ENCODE results near the gene WWP2.

WWP2 gene

DNA sequence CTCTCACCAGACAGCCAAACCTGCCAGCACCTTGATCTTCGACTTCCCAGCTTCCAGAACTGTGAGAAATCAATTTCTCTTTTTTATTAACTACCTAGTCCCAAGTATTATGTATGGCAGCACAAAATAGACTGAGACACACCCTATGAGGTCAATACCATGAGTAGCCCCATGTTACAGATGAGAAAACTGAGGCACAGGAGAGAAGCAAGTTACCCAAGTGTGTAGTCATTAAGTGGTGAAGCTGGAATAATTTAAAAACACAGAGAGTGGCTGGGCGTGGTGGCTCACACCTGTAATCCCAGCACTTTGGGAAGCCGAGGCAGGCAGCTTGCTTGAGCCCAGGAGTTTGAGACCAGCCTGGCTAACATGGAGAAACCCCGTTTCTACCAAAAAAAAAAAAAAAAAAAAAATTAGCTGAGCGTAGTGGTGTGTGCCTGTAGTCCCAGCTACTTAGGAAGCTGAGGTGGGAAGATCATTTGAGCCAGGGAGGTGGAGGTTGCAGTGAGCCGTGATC is 40.6 kb upstream of the WWP2 start:
- Mint-ChIP-seq H3K27me3 (ENCODE audit: low read depth) (no peaks in the 10 kb centered on the region), H3K9me3 (no peaks in the 10 kb centered on the region), H3K4me3 (no peak overlapping the region), H3K27ac (no peak overlapping the region), H3K36me3 (ENCODE audit: low read depth) (peaks cover 25% of the 10 kb centered on the region), H3K4me1 (peaks cover 17% of the 10 kb centered on the region)
- TF ChIP-seq, protein P1, sequence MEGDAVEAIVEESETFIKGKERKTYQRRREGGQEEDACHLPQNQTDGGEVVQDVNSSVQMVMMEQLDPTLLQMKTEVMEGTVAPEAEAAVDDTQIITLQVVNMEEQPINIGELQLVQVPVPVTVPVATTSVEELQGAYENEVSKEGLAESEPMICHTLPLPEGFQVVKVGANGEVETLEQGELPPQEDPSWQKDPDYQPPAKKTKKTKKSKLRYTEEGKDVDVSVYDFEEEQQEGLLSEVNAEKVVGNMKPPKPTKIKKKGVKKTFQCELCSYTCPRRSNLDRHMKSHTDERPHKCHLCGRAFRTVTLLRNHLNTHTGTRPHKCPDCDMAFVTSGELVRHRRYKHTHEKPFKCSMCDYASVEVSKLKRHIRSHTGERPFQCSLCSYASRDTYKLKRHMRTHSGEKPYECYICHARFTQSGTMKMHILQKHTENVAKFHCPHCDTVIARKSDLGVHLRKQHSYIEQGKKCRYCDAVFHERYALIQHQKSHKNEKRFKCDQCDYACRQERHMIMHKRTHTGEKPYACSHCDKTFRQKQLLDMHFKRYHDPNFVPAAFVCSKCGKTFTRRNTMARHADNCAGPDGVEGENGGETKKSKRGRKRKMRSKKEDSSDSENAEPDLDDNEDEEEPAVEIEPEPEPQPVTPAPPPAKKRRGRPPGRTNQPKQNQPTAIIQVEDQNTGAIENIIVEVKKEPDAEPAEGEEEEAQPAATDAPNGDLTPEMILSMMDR (IDR thresholded peaks at IDR 0.05; ENCODE audit: unreplicated experiment in 3 of 3): no peak

DNA sequence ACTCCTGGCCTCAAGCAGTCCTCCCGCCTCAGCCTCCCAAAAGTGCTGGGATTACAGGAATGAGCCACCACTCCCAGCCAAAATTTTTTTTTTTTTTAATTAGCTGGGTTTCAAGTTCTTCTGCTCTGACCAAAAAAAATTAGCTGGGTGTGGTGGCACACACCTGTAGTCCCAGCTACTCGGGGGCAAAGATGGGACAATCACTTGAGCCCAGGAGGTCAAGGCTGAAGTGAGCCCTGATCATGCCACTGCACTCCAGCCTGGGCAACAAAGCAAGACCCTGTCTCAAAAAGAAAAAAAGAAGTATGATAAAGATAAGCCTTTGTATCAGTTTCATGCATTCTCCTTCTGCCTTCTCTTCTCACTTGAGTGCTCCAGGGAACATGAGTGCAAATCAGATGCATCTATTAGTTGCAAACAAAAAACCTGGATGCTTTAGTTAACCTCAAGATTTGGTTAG is 37.7 kb upstream of the WWP2 start:
- Mint-ChIP-seq H3K36me3 (ENCODE audit: low read depth) (peaks cover 4% of the 10 kb centered on the region), H3K27ac (peak overlapping the region; percentile 61 to 90 (median 78)), H3K9me3 (no peaks in the 10 kb centered on the region), H3K27me3 (ENCODE audit: low read depth) (no peaks in the 10 kb centered on the region), H3K4me3 (peak overlapping the region in 2 of 3 experiments; percentile 88 to 93), H3K4me1 (peaks cover 24% of the 10 kb centered on the region)
- TF ChIP-seq, protein P1 (IDR thresholded peaks at IDR 0.05; ENCODE audit: unreplicated experiment in 3 of 3): no peak

DNA sequence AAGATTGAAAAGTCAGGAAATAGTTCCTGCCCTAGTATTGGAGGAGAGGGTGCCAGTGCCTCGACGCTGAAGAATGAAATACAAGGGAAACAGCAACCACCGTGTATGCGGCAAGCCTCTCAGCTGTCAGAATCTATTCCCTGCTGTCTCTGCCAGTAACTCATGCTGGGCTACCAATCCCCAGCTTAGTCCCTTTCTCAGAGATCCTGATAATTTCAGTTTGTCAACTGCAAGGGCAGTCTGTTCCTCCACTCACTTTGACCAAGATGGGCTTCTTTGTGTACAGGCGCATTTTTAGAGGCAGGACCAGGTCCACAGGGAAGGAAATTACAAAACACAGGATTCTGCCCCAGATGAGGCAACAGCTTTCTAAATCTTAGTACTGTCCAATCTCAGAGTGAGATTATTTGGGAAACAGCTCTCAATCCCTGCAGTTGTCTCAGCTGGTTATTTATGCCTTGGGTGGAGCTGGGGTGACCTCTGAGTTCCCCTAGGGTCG is 37.1 kb upstream of the WWP2 start:
- Mint-ChIP-seq H3K27me3 (ENCODE audit: low read depth) (no peaks in the 10 kb centered on the region), H3K27ac (peak overlapping the region; percentile 61 to 90 (median 78)), H3K9me3 (no peaks in the 10 kb centered on the region), H3K36me3 (ENCODE audit: low read depth) (peaks cover 4% of the 10 kb centered on the region), H3K4me1 (peaks cover 24% of the 10 kb centered on the region), H3K4me3 (peak overlapping the region; percentile 88 to 93 (median 88))
- TF ChIP-seq, protein P1 (IDR thresholded peaks at IDR 0.05; ENCODE audit: unreplicated experiment in 3 of 3): no peak

DNA sequence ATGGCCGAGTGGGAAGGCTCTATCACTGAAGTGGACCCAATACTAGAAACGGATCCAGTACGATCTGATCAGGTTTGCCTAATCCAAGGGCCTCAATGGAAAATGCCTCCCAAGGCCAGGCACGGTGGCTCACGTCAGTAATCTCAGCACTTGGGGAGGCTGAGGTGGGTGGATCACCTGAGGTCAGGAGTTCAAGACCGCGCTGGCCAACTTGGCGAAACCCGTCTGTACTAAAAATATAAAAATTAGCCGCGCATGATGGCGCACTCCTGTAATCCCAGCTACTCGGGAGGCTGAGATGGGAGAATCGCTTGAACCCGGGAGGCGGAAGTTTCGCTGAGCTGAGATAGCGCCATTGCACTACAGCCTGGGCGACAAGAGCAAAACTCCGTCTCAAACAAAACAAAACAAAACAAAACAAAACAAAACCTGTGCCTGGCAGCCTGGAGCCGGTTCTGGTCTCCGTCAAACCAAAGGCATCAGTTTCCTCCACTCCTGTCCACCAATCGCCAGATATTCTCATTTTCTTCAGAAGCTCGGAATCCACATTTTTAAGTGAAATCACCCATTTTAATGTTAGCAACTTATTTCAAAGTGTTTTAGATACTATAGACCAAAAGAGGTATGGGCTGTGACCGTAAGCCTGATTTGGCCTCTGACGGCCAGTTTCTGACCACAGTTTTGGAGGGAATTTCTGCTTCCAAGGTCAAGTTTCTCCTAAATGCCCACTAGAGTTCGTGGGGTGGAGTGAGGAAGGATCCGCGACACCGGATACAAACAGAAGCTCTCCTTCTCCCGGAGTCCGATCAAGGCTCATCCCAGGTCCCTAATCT is 36.4 kb upstream of the WWP2 start:
- Mint-ChIP-seq H3K4me1 (peaks cover 24% of the 10 kb centered on the region), H3K27me3 (ENCODE audit: low read depth) (no peaks in the 10 kb centered on the region), H3K27ac (peak overlapping the region; percentile 89 to 93 (median 91)), H3K36me3 (ENCODE audit: low read depth) (peaks cover 4% of the 10 kb centered on the region), H3K9me3 (no peaks in the 10 kb centered on the region), H3K4me3 (peak overlapping the region; percentile 88 to 93 (median 88))
- TF ChIP-seq, protein P1 (IDR thresholded peaks at IDR 0.05; ENCODE audit: unreplicated experiment in 3 of 3): no peak

GRCh38 chr16:69726313-69727060 is 35.6 kb upstream of the WWP2 start, which contains the start of gene NQO1:
Gene NQO1 (minus strand): TSS chr16:69726560. CDS start chr16:69726439, 121 bp downstream.
- TF ChIP-seq, protein P1 (IDR thresholded peaks at IDR 0.05; ENCODE audit: unreplicated experiment in 3 of 3): no peak
- no peaks in the 10 kb centered on the region for H3K27me3 Mint-ChIP-seq (ENCODE audit: low read depth)
- peak within 1 kb of the TSS; percentile 89 to 93 (median 91) for H3K27ac Mint-ChIP-seq

More at GRCh38 chr16:69726313-69727060, 35.6 kb upstream of the WWP2 start, which contains the start of gene NQO1:
- peak within 1 kb of the TSS; percentile 88 to 93 (median 88) for H3K4me3 Mint-ChIP-seq
- H3K9me3 Mint-ChIP-seq: no peaks in the 10 kb centered on the region
- peaks cover 24% of the 10 kb centered on the region for H3K4me1 Mint-ChIP-seq
- H3K36me3 Mint-ChIP-seq (ENCODE audit: low read depth): no peaks in the 10 kb centered on the region

All from nephron (organoid).